GM18867 (cell line): ENCODE measurements around the gene HOXC4.
"Not testable (repeated sequence)": the region's sequence is repeated elsewhere in the genome, so short reads cannot be mapped to it uniquely, and the experiment has no call there.

ENCODE experiments used
- ATAC-seq: cut with Tn5 transposase; IDR thresholded peaks from one replicate; pipeline ENCODE4 v1.9.1; 2021; ENCODE audit warnings: mild to moderate bottlenecking, moderate library complexity; ENCODE audit not compliant: unreplicated experiment

Gene HOXC4

DNA sequence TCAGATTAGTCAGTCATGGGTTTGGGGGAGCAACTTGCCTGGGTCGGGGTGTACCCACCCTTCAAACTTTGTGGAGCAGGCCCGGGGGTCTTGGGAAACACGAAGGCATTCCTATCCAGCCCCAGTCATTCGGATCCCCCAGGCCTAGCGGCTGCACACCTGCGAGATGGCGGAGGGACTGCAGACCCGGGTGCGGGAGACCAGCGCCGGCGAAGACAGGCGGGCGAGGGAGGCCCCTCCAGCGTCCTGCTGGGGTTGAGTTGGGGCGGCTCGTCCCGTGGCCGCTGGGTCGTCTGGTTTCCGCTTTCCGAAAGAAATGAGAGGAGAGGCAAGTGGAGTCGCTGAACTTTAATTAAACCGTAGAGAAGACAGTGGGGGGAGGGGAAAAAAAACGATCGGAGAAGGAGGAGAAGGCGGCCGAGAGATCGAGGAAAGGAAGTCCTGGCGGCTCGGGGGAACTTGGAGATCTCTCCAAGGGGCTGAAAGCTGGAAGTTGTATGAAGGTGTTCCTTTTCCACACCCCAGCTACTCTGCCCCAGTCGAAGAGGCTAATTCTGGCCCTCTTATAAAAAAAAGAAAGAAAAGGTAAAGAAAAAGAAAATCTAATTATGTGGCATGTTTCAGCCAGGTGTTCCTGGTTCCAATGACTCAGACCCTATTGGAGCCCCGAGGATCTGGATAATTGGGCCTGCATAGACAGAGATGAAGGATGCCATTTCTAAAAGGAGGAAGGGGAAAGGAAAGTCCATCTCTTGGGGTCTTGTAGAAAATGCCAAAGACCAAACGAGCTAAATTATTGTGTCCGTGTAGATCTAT is 28.2 kb downstream of the HOXC4 start:
- not testable (repeated sequence) for ATAC-seq

DNA sequence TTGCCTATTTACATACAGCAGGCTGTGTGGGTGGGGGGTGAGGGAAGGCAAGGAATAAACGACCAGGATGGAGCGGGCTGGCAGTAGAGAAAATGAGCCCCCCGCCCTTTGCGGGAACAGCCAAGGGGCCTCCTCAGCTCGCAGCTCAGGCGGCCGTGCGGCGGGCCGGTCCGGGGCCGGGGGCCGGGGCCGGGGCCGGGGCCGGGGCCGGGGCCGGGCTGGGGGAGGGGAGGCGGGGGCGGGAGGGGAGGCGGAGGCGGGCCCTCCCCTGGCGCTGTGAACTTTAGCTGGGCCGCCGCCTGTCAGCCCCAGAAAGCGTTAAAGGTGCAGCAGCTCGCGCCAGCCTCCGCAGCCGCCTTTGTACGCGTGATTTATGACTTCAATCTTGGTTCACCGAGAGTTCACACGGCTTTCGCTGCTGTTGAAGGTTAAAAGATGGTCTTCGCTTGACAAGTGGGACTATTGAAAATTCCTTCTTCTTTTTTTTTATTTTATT is 28.8 kb downstream of the HOXC4 start:
- ATAC-seq = no peak

DNA sequence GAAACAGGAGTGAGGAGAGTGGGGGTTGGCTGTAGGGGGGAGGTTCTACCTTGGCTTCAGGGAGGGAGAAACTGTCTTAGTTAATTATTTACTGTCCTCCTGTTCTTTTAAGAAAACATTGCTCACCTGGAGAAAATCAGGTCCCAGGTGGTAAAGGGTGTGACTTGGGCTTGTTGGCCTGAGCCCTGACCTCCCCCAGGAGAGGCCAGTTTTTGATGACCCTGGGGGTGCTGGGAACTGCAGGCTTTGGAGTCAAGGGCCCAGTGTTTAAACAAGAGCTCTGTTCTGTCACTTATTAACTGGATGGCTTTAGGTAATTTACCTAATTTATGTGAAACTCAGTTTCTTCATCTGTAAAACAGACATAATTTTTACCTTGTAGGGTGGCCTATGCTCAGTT is 34.4 kb downstream of the HOXC4 start:
- not testable (repeated sequence) for ATAC-seq

DNA sequence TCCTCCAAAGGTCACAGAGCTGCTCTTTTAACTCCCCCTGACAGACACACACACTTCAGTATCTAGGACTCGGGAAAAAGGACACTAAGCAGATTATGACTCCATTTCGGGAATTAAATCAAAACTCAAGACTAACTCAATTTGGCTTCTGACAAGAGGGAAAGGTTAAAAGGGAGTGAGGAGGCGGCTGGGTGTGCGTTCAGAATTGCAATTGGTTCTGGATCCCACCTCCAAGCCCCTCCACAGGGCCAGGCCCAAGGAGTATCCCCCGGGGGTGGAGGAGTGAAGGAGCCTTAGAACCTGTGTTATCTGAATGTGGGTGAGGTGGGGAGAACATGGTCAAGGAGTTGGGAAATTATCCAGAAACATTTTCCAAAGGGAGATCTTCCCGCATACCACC is 35.8 kb downstream of the HOXC4 start:
- not testable (repeated sequence) for ATAC-seq

DNA sequence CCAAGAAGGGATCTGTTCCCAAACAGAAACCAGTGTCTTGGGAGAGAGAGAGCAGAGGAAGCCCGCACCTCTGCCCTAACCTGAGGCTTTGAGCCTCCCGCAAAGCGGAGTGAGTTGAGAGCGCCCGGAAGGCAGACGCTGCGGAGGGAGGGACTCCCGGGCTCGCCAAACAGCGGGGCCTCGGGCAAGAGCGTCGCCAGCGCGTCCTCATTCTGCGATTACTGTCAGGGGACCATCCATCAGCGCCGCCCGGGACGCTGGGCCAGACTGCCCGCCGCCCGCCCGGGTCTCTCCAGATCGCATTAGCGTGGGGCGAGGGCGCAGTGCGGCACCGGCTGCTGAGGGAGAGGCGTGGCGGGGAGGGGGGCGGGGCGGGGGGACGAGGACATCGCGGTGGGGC is 36.7 kb downstream of the HOXC4 start:
- not testable (repeated sequence) for ATAC-seq

DNA sequence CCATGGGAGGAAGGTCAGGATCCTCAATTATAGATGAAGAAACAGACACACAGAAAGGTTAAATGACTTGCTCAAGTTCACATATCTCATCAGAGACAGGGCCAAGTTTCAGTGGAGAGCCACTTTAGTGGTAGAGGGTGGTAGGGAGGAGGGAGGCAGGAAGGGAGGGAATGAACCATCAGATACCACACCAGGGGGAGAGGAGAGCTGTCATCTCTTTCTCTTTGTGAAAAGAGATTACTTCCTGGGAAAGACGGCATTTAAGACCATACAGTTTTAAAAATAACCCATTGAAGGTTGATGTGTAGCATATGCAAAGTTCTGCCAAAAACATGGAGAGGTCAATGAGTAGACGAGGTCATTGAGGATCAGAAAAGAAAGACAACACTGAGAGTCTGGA is 39.3 kb downstream of the HOXC4 start:
- ATAC-seq = not testable (repeated sequence)

DNA sequence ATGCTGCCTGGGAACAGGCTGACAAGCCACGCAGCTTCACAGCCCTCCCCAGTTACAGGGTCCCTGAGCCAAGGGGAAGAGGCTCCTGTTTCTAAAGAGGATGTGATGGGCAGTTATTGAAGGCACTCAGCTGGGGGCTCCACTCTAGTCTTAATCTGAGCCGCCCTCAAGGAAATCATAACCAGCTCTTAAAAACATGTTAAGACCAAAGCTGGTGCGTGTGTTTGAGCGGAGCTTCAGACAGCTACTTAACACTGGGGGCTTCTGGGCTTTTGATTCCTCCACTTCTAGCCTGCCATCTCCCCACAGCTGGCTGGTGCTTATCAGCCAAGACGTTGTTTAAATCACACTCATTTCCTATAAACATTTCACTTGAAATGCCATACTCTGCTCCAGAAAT is 42.3 kb downstream of the HOXC4 start:
- ATAC-seq = not testable (repeated sequence)

DNA sequence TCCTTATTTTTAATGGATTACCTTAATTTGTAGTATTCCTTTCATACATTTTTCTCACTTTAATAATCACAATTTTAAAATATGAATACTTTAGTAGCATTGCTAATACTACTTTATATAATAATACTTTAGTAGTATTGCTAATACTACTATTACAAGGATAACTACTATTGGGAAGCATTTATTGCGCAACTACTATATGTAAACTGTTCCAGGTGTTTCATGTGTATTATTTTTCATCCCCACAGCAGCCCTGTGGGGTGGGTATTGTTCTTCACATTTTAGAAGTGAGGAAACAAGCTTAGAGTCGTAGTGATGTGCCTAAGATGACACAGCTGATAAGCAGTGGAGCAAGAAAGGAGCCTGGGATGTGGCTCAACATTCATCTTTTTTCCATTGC is 45.0 kb downstream of the HOXC4 start:
- not testable (repeated sequence) for ATAC-seq

DNA sequence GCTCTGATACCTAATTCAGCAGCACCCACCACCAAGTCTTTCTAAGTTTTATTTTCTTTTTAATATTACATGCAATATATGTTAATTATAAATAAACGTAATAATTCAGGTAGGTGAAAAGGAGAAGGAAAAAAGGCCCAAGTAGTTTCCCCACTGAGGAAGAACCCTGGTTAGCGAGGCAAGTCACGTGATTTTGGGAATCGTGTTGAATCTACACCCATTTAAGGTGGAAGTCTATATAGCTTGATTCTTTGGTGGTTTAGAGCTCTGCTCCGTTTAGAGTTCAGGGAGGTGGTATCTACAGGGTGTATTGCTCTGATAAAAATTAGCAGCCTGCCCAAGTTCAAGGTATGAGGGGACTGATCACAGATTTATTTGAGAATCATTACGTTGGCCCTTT is 47.0 kb downstream of the HOXC4 start:
- not testable (repeated sequence) for ATAC-seq

DNA sequence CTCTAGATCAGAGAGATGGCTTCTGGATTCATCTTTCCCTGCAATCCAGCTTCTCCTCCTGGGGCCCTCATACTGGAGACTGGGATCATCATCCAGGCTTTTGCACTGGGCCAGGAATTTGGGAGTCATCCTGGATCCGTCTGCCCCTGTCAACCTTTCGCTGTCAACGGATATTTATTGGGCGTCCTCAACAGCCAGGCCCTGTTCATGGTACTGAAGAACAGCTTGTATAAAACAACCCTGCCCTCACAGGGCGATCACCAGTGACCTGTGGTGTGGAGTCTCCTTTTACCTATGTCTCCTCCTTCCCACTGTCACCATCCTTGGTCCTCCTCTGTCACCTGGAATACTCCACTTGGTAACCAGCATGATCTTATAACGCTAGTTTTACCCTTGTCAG is 48.6 kb downstream of the HOXC4 start:
- ATAC-seq = not testable (repeated sequence)

DNA sequence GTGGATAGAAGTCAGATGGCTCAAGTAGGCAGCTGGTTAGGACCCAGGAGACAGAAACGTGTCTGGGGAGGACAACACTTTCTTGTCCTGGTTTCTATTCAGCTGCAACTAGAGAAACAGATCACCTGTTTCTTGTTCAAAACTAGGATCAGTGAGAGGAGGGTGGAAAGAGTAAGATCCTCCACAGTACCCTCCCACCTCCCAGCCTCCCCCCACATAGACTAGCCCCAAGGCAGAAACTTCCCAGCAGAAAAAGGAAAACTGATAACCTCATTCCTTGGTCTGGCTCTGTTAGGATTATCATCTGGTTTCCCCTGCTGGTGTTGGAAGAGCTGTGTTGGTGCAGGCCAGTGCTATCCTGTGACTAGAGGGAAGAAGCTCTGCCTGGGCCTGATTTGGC is 50.2 kb downstream of the HOXC4 start:
- not testable (repeated sequence) for ATAC-seq
